ENCODE data around the gene WASL. TPM values are rescaled to one million over a fixed set of nuclear protein-coding genes. Genes with fewer than 3 reads are reported as not detected.

Gene WASL
- total RNA-seq, 3 donors from 2014 or later (not counting 1 experiment from before 2014, with no cell fraction given) = 9.6 to 12.1 (median 10.6) TPM

DNA sequence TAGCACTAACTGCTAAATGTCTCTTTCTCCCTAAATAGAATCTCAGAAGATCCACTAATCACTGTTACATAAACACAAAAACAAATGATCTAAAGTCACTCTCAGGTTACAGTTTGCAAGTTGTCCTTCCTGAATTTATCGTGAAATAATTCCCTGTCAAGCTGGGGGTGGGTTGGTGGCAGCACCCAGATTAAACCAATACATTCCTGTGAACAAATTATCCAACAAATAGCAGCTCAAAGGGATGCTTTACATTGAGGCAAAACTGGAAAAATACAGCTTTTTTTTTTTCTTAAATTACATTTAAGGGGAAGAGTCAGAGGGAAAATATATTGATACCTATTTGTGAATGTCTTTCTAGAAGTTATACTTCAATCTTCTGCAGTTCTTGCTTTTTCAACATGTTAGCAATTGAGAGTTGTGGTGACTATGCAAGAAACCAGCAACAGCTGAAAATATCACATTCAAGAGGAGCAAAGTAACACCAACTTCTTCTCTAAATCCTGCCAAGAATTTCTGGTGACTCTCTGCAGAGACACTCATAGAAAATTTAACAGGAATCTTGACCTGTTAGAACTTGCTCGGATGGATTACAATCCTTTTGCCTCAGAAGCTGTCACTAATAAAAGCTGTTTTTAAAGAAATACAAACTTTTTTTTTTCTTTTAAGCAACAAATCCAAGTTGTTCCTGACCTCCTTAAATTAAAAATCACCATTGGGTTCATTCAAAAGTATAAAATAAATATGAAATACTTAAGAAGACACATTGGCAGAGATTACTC is 74.2 kb downstream of the WASL start:
- Histone ChIP-seq H3K9me3 (ENCODE audit: control insufficient read depth, insufficient read depth, low read length) (no peaks in the 10 kb centered on the region), H3K4me1 (ENCODE audit: control insufficient read depth, insufficient read depth, low read length) (no peaks in the 10 kb centered on the region), H3K36me3 (ENCODE audit: control insufficient read depth, insufficient read depth, low read length) (no peaks in the 10 kb centered on the region), H3K27ac (ENCODE audit: low read length) (no peak overlapping the region), H3K4me3 (ENCODE audit: low read length) (no peak overlapping the region), H3K27me3 (ENCODE audit: control insufficient read depth, insufficient read depth, low read length) (no peaks in the 10 kb centered on the region)
- Mint-ChIP-seq H3K27me3 (ENCODE audit: low read depth in 2 of 2) (no peaks in the 10 kb centered on the region), H3K27ac (no peak overlapping the region), H3K36me3 (no peaks in the 10 kb centered on the region), H3K4me1 (no peaks in the 10 kb centered on the region), H3K9me3 (no peaks in the 10 kb centered on the region), H3K4me3 (no peak overlapping the region)
- DNase-seq (no peak), ATAC-seq (no peak)
- no peak for TF ChIP-seq CTCF (IDR thresholded peaks at IDR 0.05)
- 90% methylated on average over 2 of the region's 2 CpGs for WGBS (ENCODE audit: insufficient coverage)
- intact Hi-C loops (cut with micrococcal nuclease) = no loop called here

DNA sequence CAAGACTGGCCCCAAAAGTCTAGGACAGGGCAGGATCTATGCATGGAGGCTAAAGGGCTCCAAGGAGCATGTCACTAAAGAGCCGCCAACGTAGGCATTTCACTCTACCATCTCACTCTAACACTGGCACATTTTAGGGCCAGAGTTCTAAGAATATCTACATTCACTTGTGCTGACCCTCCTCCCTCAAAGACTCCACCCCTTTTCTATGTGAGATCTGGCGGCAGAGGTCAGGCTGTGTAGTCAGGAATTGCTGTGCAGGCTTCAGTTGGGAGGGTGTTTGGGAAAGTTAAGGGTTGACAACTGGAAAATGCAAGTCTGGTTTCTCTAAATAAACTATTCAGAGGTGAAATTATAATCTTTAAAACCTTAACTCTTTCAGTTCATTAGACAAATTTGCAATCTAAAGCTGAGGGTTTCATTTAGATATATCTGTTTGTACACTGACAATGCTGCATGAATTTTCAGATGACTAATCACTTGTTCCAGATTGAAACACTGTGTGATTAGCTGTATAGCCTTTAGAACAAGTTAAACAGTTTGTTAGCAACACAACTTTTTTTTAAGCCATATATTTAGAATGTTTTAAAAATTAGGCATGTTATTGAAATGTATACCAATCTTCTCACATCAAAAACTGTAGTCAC is 74.9 kb downstream of the WASL start:
- no peaks in the 10 kb centered on the region for H3K27me3 Mint-ChIP-seq (ENCODE audit: low read depth in 2 of 2)
- Histone ChIP-seq H3K4me3 (ENCODE audit: low read length) (no peak overlapping the region), H3K9me3 (ENCODE audit: control insufficient read depth, insufficient read depth, low read length) (no peaks in the 10 kb centered on the region), H3K36me3 (ENCODE audit: control insufficient read depth, insufficient read depth, low read length) (no peaks in the 10 kb centered on the region), H3K4me1 (ENCODE audit: control insufficient read depth, insufficient read depth, low read length) (no peaks in the 10 kb centered on the region), H3K27ac (ENCODE audit: low read length) (no peak overlapping the region), H3K27me3 (ENCODE audit: control insufficient read depth, insufficient read depth, low read length) (no peaks in the 10 kb centered on the region)
- intact Hi-C loops (cut with micrococcal nuclease) = no loop called here
- no peak for TF ChIP-seq CTCF (IDR thresholded peaks at IDR 0.05)
- no peak overlapping the region for H3K4me3 Mint-ChIP-seq
- no peaks in the 10 kb centered on the region for H3K9me3 Mint-ChIP-seq
- ATAC-seq = no peak
- no peak overlapping the region for H3K27ac Mint-ChIP-seq
- H3K36me3 Mint-ChIP-seq = no peaks in the 10 kb centered on the region
- DNase-seq = no peak
- no peaks in the 10 kb centered on the region for H3K4me1 Mint-ChIP-seq
- 100% methylated on average over 2 of the region's 3 CpGs for WGBS (ENCODE audit: insufficient coverage)

DNA sequence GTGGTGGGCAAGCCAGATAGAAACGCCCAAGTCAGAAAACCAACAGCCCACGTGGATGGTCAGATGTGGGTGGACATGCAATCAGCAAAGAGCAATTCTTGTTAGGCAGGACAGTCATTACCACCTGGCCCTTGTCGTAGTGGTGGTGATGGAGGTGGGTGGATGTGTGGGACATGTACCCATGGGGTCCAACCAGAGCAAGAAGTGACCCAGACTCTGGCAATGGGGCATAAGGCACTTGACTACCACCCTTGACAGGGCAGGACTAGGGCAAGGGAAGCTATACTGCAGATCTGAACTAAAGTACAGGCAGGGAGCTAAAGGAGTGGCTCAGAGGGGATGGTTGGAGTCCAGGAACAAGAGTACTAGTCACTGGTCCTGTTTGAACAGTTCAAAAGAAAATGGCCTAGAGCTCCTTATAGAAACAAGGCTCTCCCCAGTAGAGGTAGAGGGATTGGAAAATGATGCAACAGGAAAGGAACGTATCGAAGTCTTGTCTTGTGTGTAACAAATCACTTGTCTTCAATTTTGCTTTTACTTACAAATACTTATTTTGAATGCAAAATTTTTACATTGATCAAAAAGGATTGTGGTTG is 75.6 kb downstream of the WASL start:
- intact Hi-C loops (cut with micrococcal nuclease) = no loop called here
- Mint-ChIP-seq H3K36me3 (no peaks in the 10 kb centered on the region), H3K4me1 (no peaks in the 10 kb centered on the region), H3K27ac (no peak overlapping the region), H3K9me3 (no peaks in the 10 kb centered on the region), H3K4me3 (no peak overlapping the region), H3K27me3 (ENCODE audit: low read depth in 2 of 2) (no peaks in the 10 kb centered on the region)
- no peak for TF ChIP-seq CTCF (IDR thresholded peaks at IDR 0.05)
- 93% methylated on average over 3 of the region's 5 CpGs for WGBS (ENCODE audit: insufficient coverage)
- no peaks in the 10 kb centered on the region for H3K27me3 ChIP-seq (ENCODE audit: control insufficient read depth, insufficient read depth, low read length)
- DNase-seq (no peak), ATAC-seq (no peak)
- no peaks in the 10 kb centered on the region for H3K9me3 ChIP-seq (ENCODE audit: control insufficient read depth, insufficient read depth, low read length)
- H3K36me3 ChIP-seq (ENCODE audit: control insufficient read depth, insufficient read depth, low read length) = no peaks in the 10 kb centered on the region
- no peak overlapping the region for H3K27ac ChIP-seq (ENCODE audit: low read length)
- H3K4me1 ChIP-seq (ENCODE audit: control insufficient read depth, insufficient read depth, low read length) = no peaks in the 10 kb centered on the region
- no peak overlapping the region for H3K4me3 ChIP-seq (ENCODE audit: low read length)

Data from natural killer cell (primary cell).